ENCODE measurements around the gene NLGN2.
"Not testable (repeated sequence)": the region's sequence is repeated elsewhere in the genome, so short reads cannot be mapped to it uniquely, and the experiment has no call there.

The NLGN2 gene

DNA sequence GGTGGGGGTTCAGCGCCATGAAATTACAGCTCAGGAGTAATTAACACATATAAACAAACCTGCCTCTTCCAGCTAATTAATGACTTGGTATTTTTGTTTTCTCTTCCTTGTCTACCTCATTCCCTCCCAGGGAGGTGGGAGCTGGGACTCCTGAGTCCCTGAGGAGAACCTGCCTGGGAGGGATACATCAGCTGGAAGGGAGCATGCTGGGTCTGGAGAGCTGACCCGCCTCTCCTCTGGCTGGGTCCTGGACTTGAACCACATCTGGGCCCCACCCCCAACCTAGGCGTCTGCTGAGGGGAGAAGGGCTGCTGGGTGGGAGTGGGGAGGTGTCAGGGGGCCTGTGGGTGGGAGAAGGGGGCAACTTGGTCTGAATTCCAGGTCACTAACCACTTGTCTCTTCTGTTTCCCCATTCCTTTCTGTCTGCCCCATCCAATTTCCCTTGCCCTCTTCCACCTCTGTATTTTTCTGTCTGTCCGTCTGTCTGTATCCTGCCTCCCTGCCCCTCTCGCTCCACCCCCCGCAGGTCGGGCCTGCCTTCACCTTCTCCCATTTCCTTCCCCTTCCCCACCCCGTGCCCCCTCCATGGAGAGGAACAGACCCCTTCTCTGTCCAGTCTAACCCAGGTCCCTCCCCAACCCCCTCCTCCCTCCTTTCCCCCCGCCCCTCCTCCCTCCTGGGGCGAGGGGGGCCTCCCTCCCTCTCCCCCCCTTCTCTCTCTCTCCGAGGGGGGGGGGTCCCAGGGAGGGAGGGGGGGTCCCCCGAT lies at the start of gene NLGN2:
Gene NLGN2, plus strand, starts transcription at position 361 of the 767 bp plus-strand sequence. CDS start 411 bp downstream, outside the sequence.
- DNase-seq, result no peak

DNA sequence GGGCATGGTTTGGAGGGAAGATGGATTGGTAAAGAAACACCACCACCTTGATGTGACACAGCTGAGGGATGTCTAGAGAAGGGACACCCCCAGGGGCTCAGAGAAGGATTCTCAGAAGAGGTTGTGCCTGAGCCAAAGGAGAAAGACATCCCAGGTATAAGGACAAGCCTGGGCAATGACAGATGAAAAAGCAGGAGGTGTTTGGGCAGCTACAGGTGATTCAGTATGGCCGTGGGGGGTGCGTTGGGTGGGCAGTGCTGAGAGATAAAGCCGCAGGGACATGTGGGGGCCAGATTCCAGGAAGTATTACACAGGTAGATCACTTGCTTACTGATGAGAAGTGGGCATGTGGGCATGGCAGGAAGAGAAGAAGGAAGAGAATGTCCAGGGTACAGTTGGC lies 45.7 kb upstream of the NLGN2 start:
- DNase-seq, result no peak

DNA sequence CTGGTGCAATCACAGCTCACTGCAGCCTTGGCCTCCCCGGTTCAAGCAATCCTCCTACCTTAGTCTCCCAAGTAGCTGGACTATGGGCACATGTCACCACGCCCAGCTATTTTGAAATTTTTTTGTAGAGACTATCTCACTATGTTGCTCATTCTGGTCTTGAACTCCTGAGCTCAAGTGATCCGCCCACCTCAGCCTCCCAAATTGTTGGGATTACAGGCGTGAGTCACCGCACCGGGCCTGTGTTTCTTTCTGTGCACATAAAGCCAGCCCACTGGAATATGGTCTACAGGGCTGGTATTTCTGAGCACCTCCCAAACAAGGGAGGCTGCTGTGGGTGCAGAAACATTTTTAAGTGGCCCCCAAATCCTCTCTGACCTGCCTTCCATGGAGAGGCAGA lies 44.3 kb upstream of the NLGN2 start:
- DNase-seq, result no peak

DNA sequence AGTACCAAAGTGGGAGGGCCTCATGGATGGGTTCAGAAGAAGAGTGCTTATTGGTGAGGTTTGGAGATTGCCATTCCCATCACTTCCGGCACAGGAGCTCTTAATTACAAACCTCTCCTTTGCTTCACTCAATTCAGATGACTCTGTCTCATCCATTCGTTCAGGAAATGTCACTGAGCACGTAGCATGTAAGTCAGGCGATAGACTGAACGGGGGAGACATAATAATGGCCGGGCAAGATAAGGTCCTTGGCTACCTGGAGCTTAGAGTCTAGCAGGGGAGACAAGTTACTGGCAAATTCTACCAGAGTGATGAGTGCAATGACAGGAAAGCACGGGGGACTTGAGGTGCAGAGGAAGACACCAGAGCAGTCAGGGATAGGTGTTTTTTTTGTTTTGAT lies 41.7 kb upstream of the NLGN2 start:
- not testable (repeated sequence) for DNase-seq

DNA sequence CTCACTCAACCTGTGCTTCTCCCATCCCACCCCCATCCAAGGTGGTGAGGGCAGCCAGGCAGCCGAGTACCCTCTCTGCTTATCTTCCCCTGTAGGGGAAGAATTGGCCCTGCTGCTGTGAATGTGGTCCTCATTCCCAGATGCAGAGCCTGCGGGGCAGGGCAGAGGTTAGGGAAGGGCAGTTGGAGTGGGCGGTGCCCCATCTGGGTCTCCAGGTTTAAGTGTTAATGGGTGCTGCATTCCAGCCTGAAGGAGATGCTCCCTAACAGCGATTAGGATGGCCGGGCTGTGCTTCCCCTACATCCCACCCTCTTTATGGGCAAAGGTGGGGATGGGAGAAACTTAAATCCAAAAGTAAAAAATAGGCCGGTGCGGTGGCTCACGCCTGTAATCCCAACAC lies 40.6 kb upstream of the NLGN2 start:
- DNase-seq, result no peak

DNA sequence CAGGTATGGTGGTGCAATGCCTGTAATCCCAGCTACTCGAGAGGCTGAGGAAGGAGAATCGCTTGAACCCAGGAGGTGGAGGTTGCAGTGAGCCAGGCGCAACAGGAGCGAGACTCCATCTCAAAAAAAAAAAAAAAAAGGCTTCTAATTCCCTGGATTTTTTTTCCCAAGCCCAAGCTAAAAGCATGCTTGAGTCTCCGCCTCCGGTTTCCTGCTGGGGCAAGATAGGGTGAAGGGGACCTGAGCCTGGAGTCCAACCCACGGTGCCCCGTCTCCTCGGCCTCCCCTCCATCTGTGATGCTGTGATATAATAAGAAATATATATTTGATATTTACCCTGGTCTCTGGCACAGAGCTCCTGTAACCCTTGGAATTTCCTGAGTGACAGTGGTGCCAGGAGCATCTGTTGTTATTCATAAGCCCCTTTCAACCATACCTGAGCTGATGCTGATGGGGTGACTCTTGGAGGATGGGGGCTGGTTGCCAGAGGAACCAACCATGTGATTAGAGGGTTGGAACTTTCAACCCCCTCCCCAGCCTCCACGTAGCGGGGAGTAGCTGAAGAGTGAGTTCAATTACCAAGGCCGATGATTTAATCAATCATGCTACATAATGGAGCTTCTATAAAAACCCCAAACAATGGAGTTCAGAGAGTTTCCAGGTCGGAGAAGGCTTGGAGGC lies 39.6 kb upstream of the NLGN2 start:
- DNase-seq, result no peak

DNA sequence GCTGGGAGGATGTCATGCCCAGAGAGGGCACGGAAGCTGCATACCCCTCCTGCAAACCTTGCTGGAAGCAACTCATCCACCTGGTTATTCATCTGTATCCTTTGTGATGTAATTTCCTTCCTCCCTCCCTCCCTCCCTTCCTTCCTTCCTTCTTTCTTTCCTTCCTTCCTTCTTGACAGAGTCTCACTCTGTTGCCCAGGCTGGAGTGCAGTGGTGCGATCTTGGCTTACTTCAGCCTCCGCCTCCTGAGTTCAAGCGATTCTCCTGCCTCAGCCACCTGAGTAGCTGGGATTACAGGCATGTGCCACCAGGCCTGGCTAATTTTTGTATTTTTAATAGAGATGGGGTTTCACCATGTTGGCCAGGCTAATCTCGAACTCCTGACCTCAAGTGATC lies 39.0 kb upstream of the NLGN2 start:
- DNase-seq, result not testable (repeated sequence)

DNA sequence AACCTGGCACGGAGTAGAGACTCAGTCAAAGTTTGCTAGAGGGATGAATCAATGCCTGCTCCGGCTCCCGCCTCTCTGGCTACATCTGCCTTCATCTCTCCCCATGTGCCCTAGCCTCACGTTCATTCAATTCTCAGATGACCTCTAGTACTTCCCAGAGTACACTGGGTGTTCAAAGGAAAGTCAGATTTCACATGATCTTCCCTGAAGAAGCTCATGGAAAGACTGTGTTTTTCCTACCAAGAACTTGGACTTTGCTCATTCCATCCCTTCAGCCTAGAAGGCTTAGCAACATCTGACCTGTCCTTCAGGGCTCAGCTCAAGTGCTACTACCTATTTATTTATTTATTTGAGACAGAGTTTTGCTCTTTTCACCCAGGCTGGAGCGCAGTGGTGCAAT lies 37.8 kb upstream of the NLGN2 start:
- no peak for DNase-seq

DNA sequence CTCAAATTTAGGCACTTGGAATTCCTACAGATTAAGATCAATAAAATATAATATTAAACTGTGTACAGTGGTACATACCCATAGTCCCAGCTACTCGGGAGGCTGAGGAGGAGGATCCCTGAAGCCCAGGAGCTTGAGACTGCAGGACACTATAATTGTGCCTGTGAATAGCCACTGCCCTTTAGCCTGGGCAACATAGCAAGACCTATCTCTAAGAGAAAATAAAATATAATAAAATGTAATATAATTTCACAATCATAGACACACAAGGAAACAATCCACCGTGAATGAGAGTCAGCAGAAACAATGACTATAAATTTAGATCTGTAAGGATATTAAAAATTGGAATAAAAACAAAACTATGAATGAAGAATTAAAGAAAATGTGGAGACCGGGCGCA lies 36.8 kb upstream of the NLGN2 start:
- no peak for DNase-seq

DNA sequence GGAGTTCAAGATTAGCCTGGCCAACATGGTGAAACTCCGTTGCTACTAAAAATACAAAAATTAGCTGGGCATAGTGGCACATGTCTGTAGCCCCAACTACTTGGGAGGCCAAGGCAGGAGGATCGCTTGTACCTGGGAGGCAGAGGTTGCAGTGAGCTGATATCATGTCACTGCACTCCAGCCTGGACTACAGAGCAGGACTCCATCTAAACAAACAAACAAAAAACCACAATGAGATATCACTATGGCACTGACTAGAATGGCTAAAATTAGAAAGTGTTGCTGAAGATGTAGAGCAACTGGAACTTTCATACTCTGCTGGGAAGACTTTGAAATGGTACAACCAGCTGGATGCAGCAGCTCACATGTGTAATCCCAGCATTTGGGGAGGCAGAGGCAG lies 33.3 kb upstream of the NLGN2 start:
- DNase-seq, result no peak

DNA sequence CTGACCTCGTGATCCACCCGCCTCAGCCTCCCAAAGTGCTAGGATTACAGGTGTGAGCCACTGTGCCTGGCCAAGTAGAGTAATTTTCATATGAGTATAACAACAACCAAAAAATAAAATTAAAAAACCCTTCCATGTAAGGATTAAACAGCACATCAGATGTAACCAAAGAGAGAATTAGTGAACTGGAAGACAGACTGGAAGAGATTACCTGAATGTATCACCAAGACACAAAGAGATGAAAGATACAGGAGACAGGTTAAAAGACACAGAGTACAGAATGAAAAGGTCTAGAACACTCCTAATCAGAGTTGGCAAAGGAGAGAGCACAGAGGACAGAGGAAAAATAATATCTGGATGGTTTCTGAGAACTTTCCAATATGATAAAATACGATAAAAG lies 28.5 kb upstream of the NLGN2 start:
- DNase-seq, result no peak

DNA sequence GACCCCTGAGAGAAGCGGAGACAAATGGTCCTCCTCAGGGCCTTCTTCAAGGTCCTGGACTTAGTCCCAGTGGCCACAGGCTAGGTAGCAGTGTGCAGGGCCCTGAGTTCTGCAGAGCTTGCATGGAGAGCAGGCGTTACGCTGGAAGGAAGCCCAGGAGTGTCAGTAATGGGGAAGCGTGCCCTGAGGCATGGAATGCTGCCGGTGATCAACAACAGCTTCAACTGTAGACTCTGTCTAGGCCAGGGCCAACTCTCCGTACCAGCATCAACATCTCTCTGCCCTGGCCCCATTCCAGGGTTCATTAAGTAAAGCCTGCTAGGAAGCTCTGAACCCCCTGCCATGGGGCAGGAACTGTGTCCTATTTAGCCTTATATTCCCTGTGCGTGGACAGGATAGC lies 27.3 kb upstream of the NLGN2 start:
- DNase-seq, result no peak

DNA sequence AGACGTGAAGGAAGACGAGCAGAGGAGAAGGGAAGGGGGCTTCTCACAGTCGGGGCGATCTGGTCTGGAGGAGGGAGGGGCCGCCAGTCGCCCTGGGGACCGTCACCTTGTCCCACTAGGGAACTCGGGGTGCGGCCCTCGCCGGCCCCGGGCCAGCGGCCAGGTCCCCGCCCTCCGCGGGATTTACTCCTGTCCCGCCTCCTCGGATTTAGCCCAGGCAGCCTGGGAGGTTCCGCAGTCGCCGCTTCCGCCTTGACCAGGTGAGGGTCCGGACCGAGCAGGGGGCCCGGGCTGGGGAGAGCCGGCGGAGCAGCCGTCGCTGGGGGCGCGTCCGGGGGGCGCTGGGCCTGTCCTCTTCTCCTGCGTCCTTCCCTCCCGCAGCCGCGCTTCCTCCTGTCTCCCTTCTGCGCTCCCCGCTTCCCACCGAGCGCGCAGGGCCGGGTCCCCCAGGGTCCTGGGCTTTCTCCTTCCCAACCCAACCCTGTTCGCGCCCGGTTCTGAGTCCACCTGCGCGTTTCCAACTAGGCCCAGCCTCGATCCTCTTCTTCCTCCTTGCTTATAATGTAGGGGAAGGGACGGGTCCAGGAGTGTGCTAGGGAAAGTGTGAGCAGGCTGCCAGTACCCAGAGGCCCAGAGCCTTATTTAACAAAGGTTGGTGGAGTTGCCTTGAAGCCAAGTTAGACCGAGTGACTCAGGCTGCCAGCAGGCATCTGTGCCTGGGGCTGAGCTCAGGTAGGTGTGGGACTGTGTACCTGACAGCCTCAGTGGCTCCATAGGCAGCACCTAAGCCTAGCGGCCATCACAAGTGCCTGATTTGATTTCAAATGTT lies 26.6 kb upstream of the NLGN2 start, which contains the start of gene TNK1:
Gene TNK1, plus strand, starts transcription at position 235 of the 829 bp plus-strand sequence. CDS start 1,838 bp downstream, outside the sequence.
- no peak for DNase-seq

DNA sequence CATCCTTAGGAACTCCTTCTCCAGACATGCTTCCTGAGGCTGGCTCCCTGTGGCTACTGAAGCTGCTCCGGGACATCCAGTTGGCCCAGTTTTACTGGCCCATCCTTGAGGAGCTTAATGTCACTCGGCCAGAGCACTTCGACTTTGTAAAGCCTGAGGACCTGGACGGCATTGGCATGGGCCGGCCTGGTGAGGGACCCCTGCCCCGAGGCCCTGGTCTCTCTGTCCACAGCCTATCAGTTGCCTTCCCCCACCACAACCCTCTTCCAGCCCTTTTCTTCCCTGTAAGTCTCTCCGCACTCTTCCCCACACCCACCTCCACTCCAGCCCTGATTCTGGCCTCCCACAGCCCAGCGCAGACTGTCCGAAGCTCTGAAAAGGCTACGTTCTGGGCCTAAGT lies 24.7 kb upstream of the NLGN2 start:
- no peak for DNase-seq

DNA sequence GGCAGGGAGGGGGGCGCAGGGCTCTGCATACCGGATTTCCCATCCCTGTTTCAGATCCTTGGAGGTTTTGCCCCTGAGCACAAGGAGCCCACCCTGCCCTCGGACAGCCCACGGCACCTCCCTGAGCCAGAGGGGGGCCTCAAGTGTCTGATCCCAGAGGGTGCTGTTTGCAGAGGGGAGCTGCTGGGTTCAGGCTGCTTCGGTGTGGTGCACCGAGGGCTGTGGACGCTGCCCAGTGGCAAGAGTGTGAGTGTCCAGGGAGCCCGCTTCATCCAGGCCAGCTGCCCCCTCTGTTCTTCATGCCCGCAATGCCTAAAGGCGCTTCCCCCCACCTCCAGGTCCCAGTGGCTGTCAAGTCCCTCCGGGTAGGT lies 24.3 kb upstream of the NLGN2 start:
- DNase-seq, result no peak

DNA sequence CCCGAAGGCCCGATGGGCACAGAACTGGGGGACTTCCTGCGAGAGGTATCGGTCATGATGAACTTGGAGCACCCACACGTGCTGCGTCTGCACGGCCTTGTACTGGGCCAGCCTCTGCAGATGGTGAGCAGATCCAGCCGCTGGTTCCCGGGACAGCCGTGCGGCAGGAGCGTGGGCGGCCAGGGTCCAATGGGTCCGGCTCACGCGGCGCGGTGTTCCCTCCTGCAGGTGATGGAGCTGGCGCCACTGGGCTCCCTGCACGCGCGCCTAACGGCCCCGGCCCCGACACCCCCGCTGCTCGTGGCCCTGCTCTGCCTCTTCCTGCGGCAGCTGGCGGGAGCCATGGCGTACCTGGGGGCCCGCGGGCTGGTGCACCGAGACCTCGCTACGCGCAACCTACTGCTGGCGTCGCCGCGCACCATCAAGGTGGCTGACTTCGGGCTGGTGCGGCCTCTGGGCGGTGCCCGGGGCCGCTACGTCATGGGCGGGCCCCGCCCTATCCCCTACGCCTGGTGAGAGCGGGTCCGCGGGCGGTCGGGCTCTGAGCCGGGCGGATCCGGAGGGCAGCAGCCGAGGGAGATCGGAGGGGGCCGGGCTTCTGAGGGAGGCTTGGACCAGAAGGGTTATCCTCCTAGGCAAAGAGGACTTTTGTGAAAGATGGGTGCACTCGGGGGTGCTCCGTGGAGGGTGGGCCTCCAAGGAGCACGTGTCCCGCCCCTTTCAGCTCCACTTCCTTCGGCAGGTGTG lies 23.7 kb upstream of the NLGN2 start:
- DNase-seq, result no peak

DNA sequence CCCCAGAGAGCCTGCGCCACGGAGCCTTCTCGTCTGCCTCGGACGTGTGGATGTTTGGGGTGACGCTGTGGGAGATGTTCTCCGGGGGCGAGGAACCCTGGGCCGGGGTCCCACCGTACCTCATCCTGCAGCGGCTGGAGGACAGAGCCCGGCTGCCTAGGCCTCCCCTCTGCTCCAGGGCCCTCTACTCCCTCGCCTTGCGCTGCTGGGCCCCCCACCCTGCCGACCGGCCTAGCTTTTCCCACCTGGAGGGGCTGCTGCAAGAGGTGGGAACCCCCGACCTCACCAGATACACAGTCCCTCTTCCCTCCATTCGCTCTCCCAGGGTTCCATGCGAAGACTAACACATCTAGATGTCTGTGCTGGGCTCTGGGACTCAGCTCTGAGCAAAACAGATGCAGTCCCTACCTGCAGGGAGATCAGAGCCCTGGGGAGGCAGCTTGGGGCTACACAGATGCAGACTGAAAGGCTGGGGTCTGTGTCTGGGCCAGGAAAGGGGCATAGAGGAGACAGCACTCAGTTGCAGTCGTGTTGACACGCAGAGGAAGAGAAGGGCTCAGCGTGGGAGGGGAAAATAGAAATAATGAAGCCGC lies 23.1 kb upstream of the NLGN2 start:
- no peak for DNase-seq

DNA sequence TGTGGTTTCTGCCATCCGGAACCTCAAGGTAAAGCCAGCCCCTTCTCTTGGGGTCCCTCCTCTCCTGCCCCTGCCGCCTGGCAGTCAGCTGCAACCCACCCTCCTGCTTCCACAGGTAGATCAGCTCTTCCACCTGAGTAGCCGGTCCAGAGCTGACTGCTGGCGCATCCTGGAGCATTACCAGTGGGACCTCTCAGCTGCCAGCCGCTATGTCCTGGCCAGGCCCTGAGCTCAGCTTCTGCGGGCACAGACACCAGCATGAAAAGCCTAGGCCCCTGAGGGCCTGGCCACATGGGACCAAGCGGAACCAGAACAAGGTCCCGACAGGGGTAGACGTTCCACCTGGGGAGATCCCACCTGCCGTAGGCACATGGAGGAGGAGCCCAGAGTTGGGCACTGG lies 18.8 kb upstream of the NLGN2 start:
- DNase-seq, result no peak

DNA sequence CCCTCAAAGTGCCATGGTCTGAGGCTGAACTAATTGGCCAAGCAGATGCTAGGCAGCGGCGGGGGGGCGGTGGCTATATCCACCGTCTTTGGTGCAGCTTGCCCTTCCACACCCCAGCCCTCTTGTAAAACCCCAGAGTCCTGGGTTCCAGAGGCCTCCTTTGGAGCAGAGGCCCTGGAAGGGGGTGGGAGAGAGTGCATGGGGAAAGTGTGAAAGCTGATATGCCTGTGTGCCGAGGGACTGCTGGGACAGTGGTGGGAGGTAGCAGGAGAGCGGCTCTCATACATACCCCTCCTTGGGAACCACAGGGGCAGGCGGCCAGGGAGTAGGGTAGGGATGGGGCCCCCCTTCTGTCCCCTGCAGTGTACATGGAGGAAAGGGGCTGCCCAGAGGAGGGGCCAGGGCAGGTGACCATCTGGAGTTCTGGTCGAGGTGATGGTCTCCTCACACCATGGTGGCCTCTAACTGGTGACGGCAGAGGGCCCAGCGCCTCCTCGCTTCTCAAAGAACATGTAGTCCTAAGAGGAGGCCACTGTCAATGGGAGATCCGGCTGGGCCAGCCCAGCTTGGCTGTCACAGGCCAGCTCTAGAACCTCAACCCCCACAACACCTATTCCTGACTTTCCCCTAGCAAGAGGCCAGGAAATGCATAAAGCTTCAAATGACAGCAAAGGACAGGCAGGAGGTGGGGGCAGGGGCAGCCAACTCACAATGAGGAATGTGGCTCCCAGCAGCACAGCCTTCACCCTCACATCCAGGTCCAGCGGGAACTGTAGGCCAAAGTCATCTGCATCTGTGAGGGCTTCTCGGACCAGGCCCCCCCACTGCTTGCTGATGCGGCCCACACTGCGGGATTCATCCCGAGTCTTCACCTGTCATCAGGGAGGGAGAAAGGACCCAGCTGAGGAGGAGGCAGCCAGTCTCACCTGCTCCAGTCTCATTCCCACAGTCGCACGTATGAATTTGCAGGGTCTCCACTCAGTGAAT lies 17.4 kb upstream of the NLGN2 start:
- no peak for DNase-seq

DNA sequence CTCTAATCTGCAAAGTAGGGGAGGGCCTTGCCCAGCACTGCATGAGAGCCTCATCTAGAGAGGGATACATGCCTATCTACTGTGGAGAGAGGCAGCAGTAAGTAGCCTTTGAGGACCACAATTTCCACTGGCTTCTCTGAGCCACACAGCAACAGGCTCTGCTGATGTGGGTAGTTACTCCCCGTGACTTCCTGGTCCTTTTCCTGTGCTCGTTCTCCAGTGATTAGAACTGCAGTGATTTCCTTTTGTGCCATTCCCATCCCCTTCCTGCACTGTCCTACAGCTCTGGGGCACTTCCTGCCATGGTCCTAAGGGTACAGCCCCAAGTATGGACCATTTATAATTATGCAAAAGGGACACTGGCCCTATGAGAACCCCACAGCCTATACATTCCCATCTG lies 16.3 kb upstream of the NLGN2 start:
- no peak for DNase-seq

Data from NCI-H2227 treated with DMSO at 0.1 percent for 48 hours (cell line).